ENCODE data around the gene TRIM39.

DNA sequence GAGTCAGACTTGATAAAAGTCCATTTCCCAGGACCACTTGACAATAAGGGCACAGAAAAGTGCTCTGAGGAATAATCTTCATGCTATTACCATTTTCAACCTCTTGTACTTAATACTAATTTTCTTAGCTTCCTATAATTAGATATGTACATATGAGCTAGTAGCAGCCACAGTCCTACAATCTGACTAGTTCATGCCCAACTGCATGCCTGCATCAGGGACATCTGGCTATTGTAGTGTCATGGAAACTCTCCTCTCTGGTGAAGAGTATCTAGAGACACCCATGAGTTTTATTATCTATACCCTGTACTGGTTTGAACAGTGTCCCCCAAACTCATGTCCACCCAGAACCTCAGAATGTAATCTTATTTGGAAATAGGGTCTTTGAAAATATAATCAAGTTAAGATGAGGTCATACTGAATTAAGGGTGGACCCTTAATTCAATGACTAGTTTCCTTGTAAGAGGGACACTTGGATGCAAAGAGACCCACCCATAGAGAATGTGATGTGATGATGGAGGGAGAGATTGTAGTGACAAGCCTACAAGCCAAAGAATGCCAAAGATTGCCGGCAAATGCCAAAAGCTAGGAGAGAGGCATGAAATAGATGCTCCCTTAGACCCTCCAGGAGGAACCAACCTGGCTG lies 13.9 kb upstream of the TRIM39 start:
- TF ChIP-seq, protein P1, sequence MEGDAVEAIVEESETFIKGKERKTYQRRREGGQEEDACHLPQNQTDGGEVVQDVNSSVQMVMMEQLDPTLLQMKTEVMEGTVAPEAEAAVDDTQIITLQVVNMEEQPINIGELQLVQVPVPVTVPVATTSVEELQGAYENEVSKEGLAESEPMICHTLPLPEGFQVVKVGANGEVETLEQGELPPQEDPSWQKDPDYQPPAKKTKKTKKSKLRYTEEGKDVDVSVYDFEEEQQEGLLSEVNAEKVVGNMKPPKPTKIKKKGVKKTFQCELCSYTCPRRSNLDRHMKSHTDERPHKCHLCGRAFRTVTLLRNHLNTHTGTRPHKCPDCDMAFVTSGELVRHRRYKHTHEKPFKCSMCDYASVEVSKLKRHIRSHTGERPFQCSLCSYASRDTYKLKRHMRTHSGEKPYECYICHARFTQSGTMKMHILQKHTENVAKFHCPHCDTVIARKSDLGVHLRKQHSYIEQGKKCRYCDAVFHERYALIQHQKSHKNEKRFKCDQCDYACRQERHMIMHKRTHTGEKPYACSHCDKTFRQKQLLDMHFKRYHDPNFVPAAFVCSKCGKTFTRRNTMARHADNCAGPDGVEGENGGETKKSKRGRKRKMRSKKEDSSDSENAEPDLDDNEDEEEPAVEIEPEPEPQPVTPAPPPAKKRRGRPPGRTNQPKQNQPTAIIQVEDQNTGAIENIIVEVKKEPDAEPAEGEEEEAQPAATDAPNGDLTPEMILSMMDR (IDR thresholded peaks at IDR 0.05) = no peak
- TF ChIP-seq POLR2A (IDR thresholded peaks at IDR 0.05) = no peak

All from testis (tissue), 2 donors.